ENCODE results near the gene STARD10. TPM values are rescaled to one million over a fixed set of nuclear protein-coding genes. Genes with fewer than 3 reads are reported as not detected.

STARD10 gene
- total RNA-seq, 1 experiment from 2014 or later = 58.4 TPM

DNA sequence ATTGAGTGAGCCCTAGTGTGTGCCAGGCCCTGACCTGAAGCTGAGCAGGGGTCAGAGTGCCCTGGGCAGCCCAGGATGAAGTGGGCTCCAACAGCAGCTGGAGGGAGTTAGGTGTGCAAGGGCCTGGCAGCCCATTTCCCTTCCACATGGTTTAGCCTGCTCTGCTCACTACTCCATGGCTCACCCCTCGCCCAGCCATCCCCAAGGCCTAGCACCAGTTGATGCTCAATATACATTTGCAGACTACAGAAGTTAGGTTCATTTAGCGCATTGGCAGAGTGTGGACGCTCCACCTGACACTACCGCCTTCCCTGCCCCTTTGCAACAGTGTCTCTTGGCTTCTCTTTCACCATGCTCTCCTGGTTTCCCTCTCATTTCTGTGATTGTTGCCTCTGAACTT lies 24.1 kb upstream of the STARD10 start:
- no peak for DNase-seq (ENCODE audit: low read depth, low spot score)
- intact Hi-C loops (cut with micrococcal nuclease) = no loop called here
- no peak overlapping the region for H3K4me3 ChIP-seq (replicated peaks in 1 of 2; ENCODE audit: low read depth in 1 of 2, low read length in 2 of 2)
- H3K9ac ChIP-seq (ENCODE audit: low read length) = no peak overlapping the region
- no peak overlapping the region for H3K27ac ChIP-seq (ENCODE audit: low read depth, low read length)
- CTCF ChIA-PET = no interaction called here
- BruUV-seq (replicated peaks) = no TSS peak
- TF ChIP-seq, protein P1, sequence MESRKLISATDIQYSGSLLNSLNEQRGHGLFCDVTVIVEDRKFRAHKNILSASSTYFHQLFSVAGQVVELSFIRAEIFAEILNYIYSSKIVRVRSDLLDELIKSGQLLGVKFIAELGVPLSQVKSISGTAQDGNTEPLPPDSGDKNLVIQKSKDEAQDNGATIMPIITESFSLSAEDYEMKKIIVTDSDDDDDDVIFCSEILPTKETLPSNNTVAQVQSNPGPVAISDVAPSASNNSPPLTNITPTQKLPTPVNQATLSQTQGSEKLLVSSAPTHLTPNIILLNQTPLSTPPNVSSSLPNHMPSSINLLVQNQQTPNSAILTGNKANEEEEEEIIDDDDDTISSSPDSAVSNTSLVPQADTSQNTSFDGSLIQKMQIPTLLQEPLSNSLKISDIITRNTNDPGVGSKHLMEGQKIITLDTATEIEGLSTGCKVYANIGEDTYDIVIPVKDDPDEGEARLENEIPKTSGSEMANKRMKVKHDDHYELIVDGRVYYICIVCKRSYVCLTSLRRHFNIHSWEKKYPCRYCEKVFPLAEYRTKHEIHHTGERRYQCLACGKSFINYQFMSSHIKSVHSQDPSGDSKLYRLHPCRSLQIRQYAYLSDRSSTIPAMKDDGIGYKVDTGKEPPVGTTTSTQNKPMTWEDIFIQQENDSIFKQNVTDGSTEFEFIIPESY (IDR thresholded peaks at IDR 0.05; ENCODE audit: extremely low read depth, insufficient replicate concordance, low read length) = no peak
- TF ChIP-seq ELF1 (IDR thresholded peaks at IDR 0.05; ENCODE audit: borderline replicate concordance, low read depth) (no peak), POLR2A (IDR thresholded peaks at IDR 0.05; ENCODE audit: borderline replicate concordance, extremely low read depth, insufficient read depth, insufficient read length) (no peak), ZFX (IDR thresholded peaks at IDR 0.05) (no peak), TCF7L2 (IDR thresholded peaks at IDR 0.05; ENCODE audit: borderline replicate concordance, extremely low read depth, insufficient read depth, insufficient read length) (no peak)
- TF ChIP-seq, protein P2, sequence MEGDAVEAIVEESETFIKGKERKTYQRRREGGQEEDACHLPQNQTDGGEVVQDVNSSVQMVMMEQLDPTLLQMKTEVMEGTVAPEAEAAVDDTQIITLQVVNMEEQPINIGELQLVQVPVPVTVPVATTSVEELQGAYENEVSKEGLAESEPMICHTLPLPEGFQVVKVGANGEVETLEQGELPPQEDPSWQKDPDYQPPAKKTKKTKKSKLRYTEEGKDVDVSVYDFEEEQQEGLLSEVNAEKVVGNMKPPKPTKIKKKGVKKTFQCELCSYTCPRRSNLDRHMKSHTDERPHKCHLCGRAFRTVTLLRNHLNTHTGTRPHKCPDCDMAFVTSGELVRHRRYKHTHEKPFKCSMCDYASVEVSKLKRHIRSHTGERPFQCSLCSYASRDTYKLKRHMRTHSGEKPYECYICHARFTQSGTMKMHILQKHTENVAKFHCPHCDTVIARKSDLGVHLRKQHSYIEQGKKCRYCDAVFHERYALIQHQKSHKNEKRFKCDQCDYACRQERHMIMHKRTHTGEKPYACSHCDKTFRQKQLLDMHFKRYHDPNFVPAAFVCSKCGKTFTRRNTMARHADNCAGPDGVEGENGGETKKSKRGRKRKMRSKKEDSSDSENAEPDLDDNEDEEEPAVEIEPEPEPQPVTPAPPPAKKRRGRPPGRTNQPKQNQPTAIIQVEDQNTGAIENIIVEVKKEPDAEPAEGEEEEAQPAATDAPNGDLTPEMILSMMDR (IDR thresholded peaks at IDR 0.05 in 2 of 3, conservative IDR thresholded peaks at IDR 0.05 in 1 of 3; ENCODE audit: borderline replicate concordance in 1 of 3, insufficient read depth in 1 of 3, low read depth in 2 of 3, low read length in 2 of 3) = no peak
- TF ChIP-seq, protein P3, sequence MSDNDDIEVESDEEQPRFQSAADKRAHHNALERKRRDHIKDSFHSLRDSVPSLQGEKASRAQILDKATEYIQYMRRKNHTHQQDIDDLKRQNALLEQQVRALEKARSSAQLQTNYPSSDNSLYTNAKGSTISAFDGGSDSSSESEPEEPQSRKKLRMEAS (IDR thresholded peaks at IDR 0.05) = no peak
- TF ChIP-seq, protein P4, sequence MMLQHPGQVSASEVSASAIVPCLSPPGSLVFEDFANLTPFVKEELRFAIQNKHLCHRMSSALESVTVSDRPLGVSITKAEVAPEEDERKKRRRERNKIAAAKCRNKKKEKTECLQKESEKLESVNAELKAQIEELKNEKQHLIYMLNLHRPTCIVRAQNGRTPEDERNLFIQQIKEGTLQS (IDR thresholded peaks at IDR 0.05) = no peak
- H3K27me3 ChIP-seq (ENCODE audit: insufficient read depth, low read length) = no peaks in the 10 kb centered on the region
- peaks cover 9% of the 10 kb centered on the region for H3K79me2 ChIP-seq (ENCODE audit: insufficient read depth, low read length)
- H3K36me3 ChIP-seq (ENCODE audit: control insufficient read depth in 1 of 2, insufficient read depth in 2 of 2, low read length in 2 of 2) = no peaks in the 10 kb centered on the region
- H3K4me2 ChIP-seq (ENCODE audit: low read length) = no peak overlapping the region
- POLR2A ChIA-PET = no interaction called here
- H3K4me1 ChIP-seq (ENCODE audit: control insufficient read depth in 1 of 2, insufficient read depth in 2 of 2, low read length in 2 of 2) = peaks cover 10 to 47% of the 10 kb centered on the region in 2 experiments
- RAD21 ChIA-PET (ENCODE audit: low non-redundant PET in 1 of 2, low total read pairs in 2 of 2, uncharacterized antibody in 2 of 2, unreplicated experiment in 2 of 2) = no interaction called here
- H3K9me3 ChIP-seq (ENCODE audit: control insufficient read depth in 1 of 2, insufficient read depth in 1 of 2, low read depth in 1 of 2, low read length in 2 of 2) = no peaks in the 10 kb centered on the region
- ATAC-seq = no peak
- H3K9me2 ChIP-seq (ENCODE audit: insufficient read depth) = no peaks in the 10 kb centered on the region
- no peaks in the 10 kb centered on the region for H4K20me1 ChIP-seq (ENCODE audit: insufficient read depth)
- no peak overlapping the region for H2AFZ ChIP-seq (ENCODE audit: low read depth, low read length, poor library complexity, severe bottlenecking)

All from HCT116 (cell line).